Transverse colon (tissue), 4 donors: Measurements from ENCODE around the gene BMP7. TPM values are rescaled to one million over a fixed set of nuclear protein-coding genes. Genes with fewer than 3 reads are reported as not detected.

Experiments
- DNase-seq: peaks from one replicate; pipeline ENCODE4 v3.0.0-alpha.2; 2019
- H3K27ac ChIP-seq, 4 donors: fragments of 200-600 bp; sonication (generic); 2 replicates each; pipeline ENCODE4 v1.5.1; 2016 to 2018; ENCODE audit warnings: inconsistent platforms in 4 of 4
- H3K27me3 ChIP-seq: fragments of 200-600 bp; sonication (generic); 2 replicates; pipeline ENCODE4 v1.5.1; 2017; ENCODE audit warnings: inconsistent platforms
- H3K36me3 ChIP-seq, 4 donors: fragments of 200-600 bp; sonication (generic); 2 replicates each; pipeline ENCODE4 v1.5.1; 2017 to 2019; ENCODE audit warnings: inconsistent platforms in 4 of 4
- H3K4me1 ChIP-seq, 4 donors: fragments of 200-600 bp; sonication (generic); 2 replicates each; pipeline ENCODE4 v1.5.1; 2017 to 2020; ENCODE audit warnings: inconsistent platforms in 4 of 4
- H3K4me3 ChIP-seq, 4 donors: fragments of 200-600 bp; sonication (generic); 1 replicate in 1 of 4; 2 replicates in 3 of 4; pipeline versions ENCODE4 v1.5.1 to v1.6.1; 2017 to 2019; ENCODE audit warnings: inconsistent platforms in 4 of 4
- H3K9me3 ChIP-seq, 2 donors: fragments of 200-600 bp; sonication (generic); 2 replicates each; pipeline ENCODE4 v1.5.1; 2017 to 2019; ENCODE audit warnings: inconsistent platforms in 2 of 2
- CTCF ChIP-seq, 5 experiments: fragments of 200-600 bp in 3 of 5; fragments of 450-650 bp in 2 of 5; sonication (generic) in 3 of 5; IDR thresholded peaks; 1 replicate in 2 of 5; 2 replicates in 3 of 5; pipeline ENCODE4 v1.5.1; 2016 to 2017; ENCODE audit warnings: antibody characterized with exemption in 5 of 5, inconsistent platforms in 3 of 5, mild to moderate bottlenecking in 2 of 5, moderate library complexity in 1 of 5
- EP300 ChIP-seq: sonication (generic); formaldehyde crosslinking; IDR thresholded peaks from one replicate; pipeline ENCODE4 v1.6.1; 2017; ENCODE audit warnings: antibody characterized with exemption, low read depth
- POLR2A ChIP-seq: fragments of 450-650 bp; IDR thresholded peaks from one replicate; pipeline ENCODE4 v1.6.1; 2016; ENCODE audit warnings: antibody characterized with exemption, mild to moderate bottlenecking, moderate library complexity
- POLR2AphosphoS5 ChIP-seq, 3 donors: sonication (generic); formaldehyde crosslinking; IDR thresholded peaks; one replicate each; pipeline ENCODE4 v1.6.1; 2016; ENCODE audit warnings: antibody characterized with exemption in 3 of 3
- WGBS, 2 donors: methylation state at CpG; one replicate each; pipeline ENCODE4 v1.1.5; 2018; ENCODE audit warnings: low coverage in 1 of 2; 5-methylcytosine and 5-hydroxymethylcytosine counted together
- in situ Hi-C, 4 donors: fragments of 200-750 bp; cut with MboI; loops; one replicate each; pipeline versions ENCODE4 v1.15.0 to v1.15.1; 2017; ENCODE audit warnings: low sequenced_read_pairs in 3 of 4, low pct_ligation_motif_present in 1 of 4, low pct_unique_long_range_greater_than_20kb in 1 of 4
- intact Hi-C: fragments of 100-400 bp; cut with DNase I; formaldehyde crosslinking; loops from one replicate; pipeline ENCODE4 v1.15.1; 2023; ENCODE audit warnings: low total_unique reads
- total RNA-seq, 4 donors: library from RNA; depleted of rRNA; stranded (reverse); fragments of >200 nt; gene quantifications; one replicate each; pipeline ENCODE4 v1.1.0, GENCODE V29; 2016

Gene BMP7
- total RNA-seq, 4 donors from 2014 or later: 1.4 to 2.2 (median 1.5) TPM; not detected in 1

GRCh38 chr20:57225197-57225733 is 41.2 kb downstream of the BMP7 start:
- TF ChIP-seq POLR2AphosphoS5 (IDR thresholded peaks at IDR 0.05): no peak
- TF ChIP-seq EP300: no peak
- TF ChIP-seq CTCF (IDR thresholded peaks at IDR 0.05): no peak
- TF ChIP-seq POLR2A: no peak
- no peaks in the 10 kb centered on the region for H3K36me3 ChIP-seq
- intact Hi-C loops: no loop called here
- no peak overlapping the region for H3K27ac ChIP-seq
- H3K4me1 ChIP-seq: no peaks in the 10 kb centered on the region
- DNase-seq: no peak
- no peak overlapping the region for H3K4me3 ChIP-seq
- in situ Hi-C loops: no loop called here
- H3K27me3 ChIP-seq: no peaks in the 10 kb centered on the region
- 75 to 84% methylated on average over 2 to 4 of the region's 4 CpGs for WGBS, 2 donors
- no peaks in the 10 kb centered on the region for H3K9me3 ChIP-seq

GRCh38 chr20:57224641-57225138 is 41.8 kb downstream of the BMP7 start:
- no peaks in the 10 kb centered on the region for H3K9me3 ChIP-seq
- intact Hi-C loops: no loop called here
- H3K4me3 ChIP-seq: no peak overlapping the region
- DNase-seq: no peak
- H3K27ac ChIP-seq: peak overlapping the region in 3 of 4 donors; percentile 31 to 37 (median 36)
- 69 to 80% methylated on average over 1 to 19 of the region's 19 CpGs for WGBS, 2 donors
- H3K4me1 ChIP-seq: no peaks in the 10 kb centered on the region
- no peaks in the 10 kb centered on the region for H3K27me3 ChIP-seq
- no peaks in the 10 kb centered on the region for H3K36me3 ChIP-seq
- TF ChIP-seq POLR2A (no peak), CTCF (IDR thresholded peaks at IDR 0.05) (no peak), EP300 (no peak), POLR2AphosphoS5 (IDR thresholded peaks at IDR 0.05) (no peak)
- in situ Hi-C loops: no loop called here

- in situ Hi-C loops (no loop called here), intact Hi-C loops (no loop called here)
- Histone ChIP-seq H3K27ac (peak overlapping the region in 3 of 4 donors; percentile 31 to 37 (median 36)), H3K4me3 (no peak overlapping the region), H3K36me3 (no peaks in the 10 kb centered on the region), H3K4me1 (no peaks in the 10 kb centered on the region), H3K27me3 (no peaks in the 10 kb centered on the region), H3K9me3 (no peaks in the 10 kb centered on the region)
- DNase-seq: peak; percentile 21
- no peak for TF ChIP-seq EP300
- WGBS, 2 donors: 67% methylated on average over 20 of the region's 20 CpGs; no CpG with 5 or more reads in 1 of the 2 donors
These were observed 42.6 kb downstream of the BMP7 start for GRCh38 chr20:57223648-57224489.

GRCh38 chr20:57222631-57222950 is 43.9 kb downstream of the BMP7 start:
- Histone ChIP-seq H3K4me1 (no peaks in the 10 kb centered on the region), H3K36me3 (no peaks in the 10 kb centered on the region), H3K27ac (no peak overlapping the region), H3K4me3 (no peak overlapping the region), H3K27me3 (no peaks in the 10 kb centered on the region), H3K9me3 (no peaks in the 10 kb centered on the region)
- WGBS, 2 donors: 100% methylated on average over 1 of the region's 1 CpG; no CpG with 5 or more reads in 1 of the 2 donors
- DNase-seq: no peak
- in situ Hi-C loops: no loop called here
- intact Hi-C loops: no loop called here
- TF ChIP-seq POLR2A (no peak), POLR2AphosphoS5 (IDR thresholded peaks at IDR 0.05) (no peak), CTCF (IDR thresholded peaks at IDR 0.05) (no peak), EP300 (no peak)
